HG02610 (cell line): ENCODE measurements around the gene ANKRD34A.

Experiments
- ATAC-seq: cut with Tn5 transposase; IDR thresholded peaks from one replicate; pipeline ENCODE4 v1.9.1; 2021; ENCODE audit warnings: mild to moderate bottlenecking, moderate library complexity; ENCODE audit not compliant: unreplicated experiment

Gene ANKRD34A

GRCh38 chr1:145964328-145965118 is at the start of gene ANKRD34A, which contains the start of gene POLR3GL:
ANKRD34A (minus strand) TSS chr1:145964575; CDS start chr1:145961759, 2,816 bp downstream.
POLR3GL (plus strand) TSS chr1:145964690; CDS start chr1:145974866, 10,176 bp downstream.
- ATAC-seq = peak; percentile 92

- no peak for ATAC-seq
Measured at GRCh38 chr1:146013559-146013922, 49.2 kb upstream of the ANKRD34A start.

GRCh38 chr1:146012703-146013558 is 48.6 kb upstream of the ANKRD34A start:
- ATAC-seq = no peak

GRCh38 chr1:146010126-146010738 is 45.9 kb upstream of the ANKRD34A start:
- ATAC-seq = no peak

GRCh38 chr1:146007489-146008133 is 43.2 kb upstream of the ANKRD34A start:
- no peak for ATAC-seq

- ATAC-seq = no peak
Measured at GRCh38 chr1:146001709-146002108, 37.3 kb upstream of the ANKRD34A start.

- no peak for ATAC-seq
Measured at GRCh38 chr1:145999321-146000024, 35.1 kb upstream of the ANKRD34A start.

GRCh38 chr1:145997718-145998023 is 33.3 kb upstream of the ANKRD34A start:
- no peak for ATAC-seq

- peak; percentile 26 for ATAC-seq
Measured at GRCh38 chr1:145997016-145997717, 32.8 kb upstream of the ANKRD34A start.

GRCh38 chr1:145996433-145997015 is 32.1 kb upstream of the ANKRD34A start, which contains the start of gene TXNIP:
TXNIP (minus strand) TSS chr1:145996579; CDS start chr1:145996266, 313 bp downstream.
- peak; percentile 89 for ATAC-seq

- ATAC-seq = no peak
Measured at GRCh38 chr1:145995964-145996432, 31.6 kb upstream of the ANKRD34A start.

- ATAC-seq = no peak
Measured at GRCh38 chr1:145995148-145995881, 30.9 kb upstream of the ANKRD34A start.

- ATAC-seq = no peak
Measured at GRCh38 chr1:145994391-145995120, 30.2 kb upstream of the ANKRD34A start.

GRCh38 chr1:145993618-145994390 is 29.4 kb upstream of the ANKRD34A start:
- no peak for ATAC-seq

GRCh38 chr1:145992958-145993617 is 28.7 kb upstream of the ANKRD34A start:
- ATAC-seq = no peak

- no peak for ATAC-seq
Measured at GRCh38 chr1:145992502-145992936, 28.1 kb upstream of the ANKRD34A start.
